Neuronal stem cell (in vitro differentiated cells): ENCODE data around the gene MUCL3.

Experiments used
- DNase-seq: peaks from one replicate; pipeline ENCODE4 v3.0.0-alpha.2; 2013; ENCODE audit warnings: low spot score
- H2AFZ ChIP-seq: one replicate; pipeline ENCODE4 v1.6.1; 2013; ENCODE audit warnings: mild to moderate bottlenecking, low read length, inconsistent platforms
- H2AK5ac ChIP-seq: 2 replicates; pipeline ENCODE4 v1.6.1; 2013; ENCODE audit warnings: low read depth, mild to moderate bottlenecking, inconsistent platforms, low read length, moderate library complexity, mixed read lengths
- H2BK120ac ChIP-seq: 2 replicates; pipeline ENCODE4 v1.6.1; 2013; ENCODE audit warnings: low read depth, mild to moderate bottlenecking, inconsistent platforms, low read length, moderate library complexity, mixed read lengths
- H2BK12ac ChIP-seq: one replicate; pipeline ENCODE4 v1.6.1; 2013; ENCODE audit warnings: low read length, inconsistent platforms
- H2BK15ac ChIP-seq: 2 replicates; pipeline ENCODE4 v1.6.1; 2013; ENCODE audit warnings: mild to moderate bottlenecking, low read length, inconsistent platforms, mixed read lengths
- H2BK5ac ChIP-seq: one replicate; pipeline ENCODE4 v1.6.1; 2013; ENCODE audit warnings: inconsistent platforms, mild to moderate bottlenecking, low read length, moderate library complexity
- H3K14ac ChIP-seq: one replicate; pipeline ENCODE4 v1.6.1; 2013; ENCODE audit warnings: low read length, inconsistent platforms
- H3K18ac ChIP-seq: 2 replicates; pipeline ENCODE4 v1.6.1; 2013; ENCODE audit warnings: low read length, inconsistent platforms
- H3K23ac ChIP-seq: 2 replicates; pipeline ENCODE4 v1.6.1; 2013; ENCODE audit warnings: low read depth, mild to moderate bottlenecking, mixed read lengths, low read length, inconsistent platforms; ENCODE audit not compliant: poor library complexity
- H3K27ac ChIP-seq: replicated peaks from 3 replicates; pipeline ENCODE4 v1.5.1; 2013; ENCODE audit warnings: low read length, inconsistent platforms
- H3K27me3 ChIP-seq, 3 experiments: 2 replicates each; pipeline ENCODE4 v1.6.1; 2013; ENCODE audit warnings: low read length in 3 of 3, mild to moderate bottlenecking in 2 of 3, inconsistent platforms in 1 of 3, low read depth in 1 of 3, mixed read lengths in 1 of 3, moderate library complexity in 1 of 3; ENCODE audit not compliant: control insufficient read depth in 3 of 3, insufficient read depth in 3 of 3
- H3K36me3 ChIP-seq, 2 donors: replicated peaks in 1 of 2; 2 replicates each; pipeline ENCODE4 v1.6.1; 2013; ENCODE audit warnings: low read length in 2 of 2; ENCODE audit not compliant: control insufficient read depth in 2 of 2, insufficient read depth in 2 of 2
- H3K4ac ChIP-seq: 2 replicates; pipeline ENCODE4 v1.6.1; 2013; ENCODE audit warnings: inconsistent platforms, mild to moderate bottlenecking, low read length, moderate library complexity
- H3K4me1 ChIP-seq, 2 donors: 1 replicate in 1 of 2; 2 replicates in 1 of 2; pipeline ENCODE4 v1.6.1; 2013; ENCODE audit warnings: low read length in 2 of 2, low read depth in 1 of 2; ENCODE audit not compliant: control insufficient read depth in 2 of 2, insufficient read depth in 1 of 2
- H3K4me2 ChIP-seq: one replicate; pipeline ENCODE4 v1.6.1; 2013; ENCODE audit warnings: mild to moderate bottlenecking, low read length, inconsistent platforms; ENCODE audit not compliant: insufficient read depth, poor library complexity, severe bottlenecking
- H3K4me3 ChIP-seq, 2 donors: 2 replicates each; pipeline ENCODE4 v1.5.1; 2013; ENCODE audit warnings: low read length in 2 of 2, mild to moderate bottlenecking in 2 of 2, inconsistent platforms in 1 of 2, moderate library complexity in 1 of 2
- H3K79me1 ChIP-seq: one replicate; pipeline ENCODE4 v1.6.1; 2013; ENCODE audit warnings: low read depth, mild to moderate bottlenecking, inconsistent platforms, low read length, moderate library complexity
- H3K9ac ChIP-seq: one replicate; pipeline ENCODE4 v1.6.1; 2013; ENCODE audit warnings: mild to moderate bottlenecking, low read depth, low read length, inconsistent platforms; ENCODE audit not compliant: poor library complexity
- H3K9me3 ChIP-seq, 2 donors: replicated peaks in 1 of 2; 2 replicates each; pipeline versions ENCODE3 to v1.6.1; 2013; ENCODE audit warnings: low read length in 2 of 2, mild to moderate bottlenecking in 2 of 2, inconsistent platforms in 1 of 2, low read depth in 1 of 2, mixed read lengths in 1 of 2, moderate library complexity in 1 of 2; ENCODE audit not compliant: control insufficient read depth in 2 of 2, insufficient read depth in 1 of 2
- H4K8ac ChIP-seq: one replicate; pipeline ENCODE4 v1.6.1; 2013; ENCODE audit warnings: low read depth, mild to moderate bottlenecking, inconsistent platforms, low read length, moderate library complexity
- H4K91ac ChIP-seq: one replicate; pipeline ENCODE4 v1.6.1; 2013; ENCODE audit warnings: low read length, low read depth, mild to moderate bottlenecking, inconsistent platforms; ENCODE audit not compliant: poor library complexity
- WGBS, 2 donors: extraction: QIAGEN DNeasy Blood & Tissue Kit; methylation state at CpG; one replicate each; pipeline ENCODE4 v1.1.7; 2013; ENCODE audit warnings: missing lambda C conversion rate in 2 of 2, mixed read lengths in 1 of 2; ENCODE audit not compliant: insufficient read length in 2 of 2, insufficient replicate concordance in 1 of 2; ENCODE audit errors: extremely low coverage in 2 of 2; 5-methylcytosine and 5-hydroxymethylcytosine counted together

Gene MUCL3

GRCh38 chr6:30960907-30961673 is 20.3 kb downstream of the MUCL3 start:
- no peak overlapping the region for H3K9ac ChIP-seq
- peaks cover 0 to 27% (median 2%) of the 10 kb centered on the region in 3 experiments for H3K27me3 ChIP-seq
- H3K18ac ChIP-seq, result no peak overlapping the region
- H3K23ac ChIP-seq, result no peak overlapping the region
- no peak overlapping the region for H2BK120ac ChIP-seq
- H4K91ac ChIP-seq, result no peak overlapping the region
- no peak overlapping the region for H3K4me2 ChIP-seq
- H3K9me3 ChIP-seq, result peaks cover 0 to under 1% of the 10 kb centered on the region in 2 donors
- H3K4me3 ChIP-seq, result no peak overlapping the region
- H2BK15ac ChIP-seq, result no peak overlapping the region
- no peak for DNase-seq
- H3K14ac ChIP-seq, result no peak overlapping the region
- H2BK5ac ChIP-seq, result no peak overlapping the region
- peaks cover 0 to 2% of the 10 kb centered on the region in 2 donors for H3K4me1 ChIP-seq
- no peaks in the 10 kb centered on the region for H3K79me1 ChIP-seq
- H2AK5ac ChIP-seq, result no peak overlapping the region
- WGBS, 2 donors, result 100% methylated on average over 1 of the region's 9 CpGs; no CpG with 5 or more reads in 1 of the 2 donors
- no peaks in the 10 kb centered on the region for H3K36me3 ChIP-seq
- no peak overlapping the region for H2BK12ac ChIP-seq
- H4K8ac ChIP-seq, result no peak overlapping the region
- H3K27ac ChIP-seq, result no peak overlapping the region
- H2AFZ ChIP-seq, result no peak overlapping the region
- no peak overlapping the region for H3K4ac ChIP-seq

GRCh38 chr6:30962716-30963115 is 21.9 kb downstream of the MUCL3 start:
- H2AK5ac ChIP-seq, result no peak overlapping the region
- no peak overlapping the region for H4K91ac ChIP-seq
- H3K27ac ChIP-seq, result no peak overlapping the region
- H3K27me3 ChIP-seq, result peaks cover 0 to 10% (median 0%) of the 10 kb centered on the region in 3 experiments
- H3K4me2 ChIP-seq, result no peak overlapping the region
- no peaks in the 10 kb centered on the region for H3K4me1 ChIP-seq
- H3K18ac ChIP-seq, result no peak overlapping the region
- H3K36me3 ChIP-seq, result no peaks in the 10 kb centered on the region
- no peak overlapping the region for H2BK120ac ChIP-seq
- no peak overlapping the region for H3K9ac ChIP-seq
- H2AFZ ChIP-seq, result no peak overlapping the region
- no peaks in the 10 kb centered on the region for H3K9me3 ChIP-seq
- no peak overlapping the region for H3K23ac ChIP-seq
- no peak overlapping the region for H2BK5ac ChIP-seq
- H3K4ac ChIP-seq, result no peak overlapping the region
- H4K8ac ChIP-seq, result no peak overlapping the region
- H3K79me1 ChIP-seq, result no peaks in the 10 kb centered on the region
- no peak overlapping the region for H2BK15ac ChIP-seq
- no peak overlapping the region for H3K14ac ChIP-seq
- H2BK12ac ChIP-seq, result no peak overlapping the region
- no peak overlapping the region for H3K4me3 ChIP-seq
- DNase-seq, result no peak

- no peaks in the 10 kb centered on the region for H3K36me3 ChIP-seq
- H2BK15ac ChIP-seq, result no peak overlapping the region
These were observed 22.9 kb downstream of the MUCL3 start for GRCh38 chr6:30963641-30964040.

DNA sequence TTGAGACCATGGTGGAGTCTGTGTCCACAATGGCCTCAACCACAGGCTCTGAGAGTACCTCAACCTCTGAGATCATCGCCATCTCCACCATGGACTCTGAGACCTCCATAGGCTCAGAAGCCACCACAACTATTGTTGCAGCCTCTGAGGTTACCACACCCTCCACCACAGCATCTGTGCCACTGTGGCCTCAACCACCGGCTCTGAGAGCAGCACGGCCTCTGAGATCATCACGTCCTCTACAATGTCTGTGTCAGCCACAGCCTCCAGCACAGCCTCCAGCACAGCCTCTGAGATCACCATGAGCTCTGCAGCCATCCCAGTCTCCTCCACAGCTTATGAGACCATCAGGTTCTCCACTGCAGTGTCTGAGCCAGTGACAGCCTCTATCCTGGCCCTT is 23.3 kb downstream of the MUCL3 start:
- Histone ChIP-seq H3K4ac (no peak overlapping the region), H2BK120ac (no peak overlapping the region), H3K4me3 (peak overlapping the region in 1 of 2 donors; percentile 65), H2AK5ac (peak overlapping the region; percentile 2), H3K18ac (peak overlapping the region; percentile 12), H2BK12ac (peak overlapping the region; percentile 28), H3K23ac (no peak overlapping the region), H3K27ac (no peak overlapping the region), H3K4me1 (no peaks in the 10 kb centered on the region), H3K36me3 (no peaks in the 10 kb centered on the region), H4K91ac (no peak overlapping the region), H3K27me3 (peaks cover 0 to 2% (median 0%) of the 10 kb centered on the region in 3 experiments), H3K4me2 (no peak overlapping the region), H3K9me3 (no peaks in the 10 kb centered on the region), H2BK5ac (no peak overlapping the region), H3K79me1 (no peaks in the 10 kb centered on the region), H2AFZ (no peak overlapping the region), H3K14ac (no peak overlapping the region), H2BK15ac (peak overlapping the region; percentile 8), H4K8ac (no peak overlapping the region), H3K9ac (no peak overlapping the region)
- DNase-seq, result no peak
- no CpG with 5 or more reads among the region's 4 CpGs for WGBS, 2 donors

More at GRCh38 chr6:30963641-30964040, 22.9 kb downstream of the MUCL3 start:
- no peak overlapping the region for H3K4me2 ChIP-seq
- no peak overlapping the region for H2BK12ac ChIP-seq
- no peak overlapping the region for H4K8ac ChIP-seq
- H3K9me3 ChIP-seq, result no peaks in the 10 kb centered on the region
- H3K4ac ChIP-seq, result no peak overlapping the region
- no peak overlapping the region for H3K27ac ChIP-seq
- WGBS, 2 donors, result no CpG with 5 or more reads among the region's 6 CpGs
- no peak overlapping the region for H3K18ac ChIP-seq
- H3K27me3 ChIP-seq, result peaks cover 0 to 4% (median 0%) of the 10 kb centered on the region in 3 experiments
- no peak overlapping the region for H2AK5ac ChIP-seq
- no peaks in the 10 kb centered on the region for H3K79me1 ChIP-seq
- no peaks in the 10 kb centered on the region for H3K4me1 ChIP-seq
- no peak overlapping the region for H3K4me3 ChIP-seq
- no peak overlapping the region for H2BK5ac ChIP-seq
- DNase-seq, result no peak
- H4K91ac ChIP-seq, result no peak overlapping the region
- H2AFZ ChIP-seq, result no peak overlapping the region
- no peak overlapping the region for H3K23ac ChIP-seq
- H2BK120ac ChIP-seq, result no peak overlapping the region
- H3K9ac ChIP-seq, result no peak overlapping the region
- no peak overlapping the region for H3K14ac ChIP-seq
